PC-9 (cell line): ENCODE results near the gene ABR. TPM values are rescaled to one million over a fixed set of nuclear protein-coding genes. Genes with fewer than 3 reads are reported as not detected.

ENCODE experiments used
- BruUV-seq: library from RNA; stranded (reverse); fragments of 400-500 nt; replicated peaks from 2 replicates; lab custom pipeline; 2021; lab: Mats Ljungman, UMichigan
- CTCF ChIA-PET: fragments of 300-600 bp; sonication (Branson Sonifier 250); formaldehyde crosslinking; loops from one replicate; lab custom pipeline; 2022; ENCODE audit warnings: antibody characterized with exemption; lab: Charles Lee
- POLR2A ChIA-PET: fragments of 300-600 bp; sonication (Branson Sonifier 250); formaldehyde crosslinking; loops from one replicate; lab custom pipeline; 2022; ENCODE audit warnings: antibody characterized with exemption; ENCODE audit not compliant: unreplicated experiment; lab: Charles Lee
- DNase-seq, 2 experiments: peaks; one replicate each; pipeline versions ENCODE4 v3.0.0 to v3.0.0-alpha.2; 2015 to 2022; ENCODE audit warnings: mixed read lengths in 1 of 2
- H2AFZ ChIP-seq: fragments of 200-600 bp; sonication (generic); 2 replicates; pipeline ENCODE4 v1.8.1; 2017; ENCODE audit warnings: antibody characterized with exemption
- H3F3A ChIP-seq: fragments of 200-600 bp; sonication (generic); 2 replicates; pipeline ENCODE4 v1.8.1; 2017; ENCODE audit warnings: antibody characterized with exemption, mild to moderate bottlenecking, low read depth; ENCODE audit not compliant: insufficient read depth
- H3K27ac ChIP-seq: fragments of 200-600 bp; sonication (generic); 2 replicates; pipeline ENCODE4 v1.6.1; 2016; ENCODE audit warnings: mixed run types
- H3K27me3 ChIP-seq: fragments of 200-600 bp; sonication (generic); 2 replicates; pipeline ENCODE4 v1.6.1; 2016; ENCODE audit warnings: low read depth, mixed run types; ENCODE audit not compliant: insufficient read depth
- H3K36me3 ChIP-seq: fragments of 200-600 bp; sonication (generic); 2 replicates; pipeline ENCODE4 v1.6.1; 2016; ENCODE audit warnings: low read depth, mixed run types
- H3K4me1 ChIP-seq: fragments of 200-600 bp; sonication (generic); replicated peaks from 2 replicates; pipeline ENCODE4 v1.6.1; 2016; ENCODE audit warnings: mixed run types; ENCODE audit not compliant: insufficient read depth
- H3K4me2 ChIP-seq: fragments of 200-600 bp; sonication (generic); 2 replicates; pipeline ENCODE4 v1.6.1; 2017; ENCODE audit warnings: mixed run types
- H3K4me3 ChIP-seq: fragments of 200-600 bp; sonication (generic); 2 replicates; pipeline ENCODE4 v1.6.1; 2016; ENCODE audit warnings: mixed run types
- H3K79me2 ChIP-seq: fragments of 200-600 bp; sonication (generic); 2 replicates; pipeline ENCODE4 v1.6.1; 2017; ENCODE audit warnings: low read depth, mixed run types
- H3K9me2 ChIP-seq: fragments of 200-600 bp; sonication (generic); 2 replicates; pipeline ENCODE4 v1.8.1; 2017; ENCODE audit warnings: mild to moderate bottlenecking; ENCODE audit not compliant: insufficient read depth
- H3K9me3 ChIP-seq: fragments of 200-600 bp; sonication (generic); 2 replicates; pipeline ENCODE4 v1.8.1; 2016; ENCODE audit warnings: low read depth; ENCODE audit not compliant: insufficient read depth
- H4K20me1 ChIP-seq: fragments of 200-600 bp; sonication (generic); 2 replicates; pipeline ENCODE4 v1.8.1; 2017; ENCODE audit not compliant: insufficient read depth
- EZH2 ChIP-seq: fragments of 200-600 bp; sonication (generic); IDR thresholded peaks from 2 replicates; pipeline ENCODE4 v1.8.0; 2017; ENCODE audit warnings: antibody characterized with exemption, low read depth
- intact Hi-C: fragments of 100-400 bp; cut with micrococcal nuclease; formaldehyde crosslinking; loops from one replicate; pipeline ENCODE4 v1.10.0; 2022; ENCODE audit not compliant: unreplicated experiment
- total RNA-seq: library from RNA; stranded (reverse); gene quantifications from 2 replicates; pipeline ENCODE4 v1.2.3, GENCODE V29; 2021
- TF ChIP-seq, protein P1 (sequence below): fragments of 200-600 bp; sonication (generic); conservative IDR thresholded peaks from 2 replicates; pipeline ENCODE4 v1.6.1; 2017; ENCODE audit warnings: mixed run types, antibody characterized with exemption, mild to moderate bottlenecking, moderate library complexity

ABR gene
- total RNA-seq, 1 experiment from 2014 or later = 76.0 TPM

DNA sequence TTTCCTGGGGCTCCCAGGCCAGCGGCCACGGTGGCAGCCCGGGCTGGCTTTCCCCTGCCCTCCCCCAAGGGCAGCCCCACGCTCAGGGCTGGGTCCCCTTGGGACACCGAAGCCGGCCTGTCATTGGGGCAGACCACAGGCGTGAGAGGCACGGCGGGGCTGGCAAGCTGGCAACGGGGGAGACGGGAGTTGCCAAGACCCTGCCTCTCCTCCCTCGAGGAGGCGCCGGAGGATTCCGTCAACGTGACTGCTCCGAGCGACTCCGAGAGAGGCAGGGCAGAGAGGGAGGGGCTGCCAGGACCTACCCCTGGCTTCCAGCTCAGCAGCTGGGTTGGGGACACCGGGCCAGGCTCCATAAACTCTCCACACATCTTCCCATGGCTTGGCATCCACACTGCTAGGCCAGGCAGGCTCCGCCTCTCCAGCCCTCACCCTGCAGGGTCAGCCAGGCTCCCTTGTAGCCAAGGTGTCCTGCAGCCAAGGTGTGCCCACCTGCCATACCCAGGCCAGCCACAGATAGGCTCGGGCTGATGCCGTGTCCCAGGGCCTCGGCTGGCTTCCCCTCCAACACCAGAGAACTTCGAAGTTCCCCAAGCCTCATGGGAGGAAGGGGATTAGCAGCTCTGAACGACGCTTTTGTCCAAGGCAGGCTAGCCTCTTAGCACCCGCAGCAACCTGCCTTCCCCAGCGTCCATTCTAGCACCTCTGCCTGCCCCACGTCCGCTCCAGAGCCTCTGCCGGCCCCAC is 157.3 kb downstream of the ABR start:
- ChIA-PET POLR2A (no interaction called here), CTCF (no interaction called here)
- no peak overlapping the region for H3K27ac ChIP-seq
- H3K4me1 ChIP-seq = no peaks in the 10 kb centered on the region
- 0 out of 2 replicates have a peak, but pooled peaks cover 8% of the 10 kb centered on the region for H4K20me1 ChIP-seq
- no peak overlapping the region for H2AFZ ChIP-seq
- no TSS peak for BruUV-seq
- intact Hi-C loops = no loop called here
- H3K79me2 ChIP-seq = no peaks in the 10 kb centered on the region
- no peak overlapping the region for H3K4me3 ChIP-seq
- H3K9me2 ChIP-seq = no peaks in the 10 kb centered on the region
- H3K27me3 ChIP-seq = no peaks in the 10 kb centered on the region
- H3K36me3 ChIP-seq = no peaks in the 10 kb centered on the region
- no peaks in the 10 kb centered on the region for H3K9me3 ChIP-seq
- no peak overlapping the region for H3K4me2 ChIP-seq
- no peak for DNase-seq
- TF ChIP-seq EZH2 = no peak
- TF ChIP-seq, protein P1, sequence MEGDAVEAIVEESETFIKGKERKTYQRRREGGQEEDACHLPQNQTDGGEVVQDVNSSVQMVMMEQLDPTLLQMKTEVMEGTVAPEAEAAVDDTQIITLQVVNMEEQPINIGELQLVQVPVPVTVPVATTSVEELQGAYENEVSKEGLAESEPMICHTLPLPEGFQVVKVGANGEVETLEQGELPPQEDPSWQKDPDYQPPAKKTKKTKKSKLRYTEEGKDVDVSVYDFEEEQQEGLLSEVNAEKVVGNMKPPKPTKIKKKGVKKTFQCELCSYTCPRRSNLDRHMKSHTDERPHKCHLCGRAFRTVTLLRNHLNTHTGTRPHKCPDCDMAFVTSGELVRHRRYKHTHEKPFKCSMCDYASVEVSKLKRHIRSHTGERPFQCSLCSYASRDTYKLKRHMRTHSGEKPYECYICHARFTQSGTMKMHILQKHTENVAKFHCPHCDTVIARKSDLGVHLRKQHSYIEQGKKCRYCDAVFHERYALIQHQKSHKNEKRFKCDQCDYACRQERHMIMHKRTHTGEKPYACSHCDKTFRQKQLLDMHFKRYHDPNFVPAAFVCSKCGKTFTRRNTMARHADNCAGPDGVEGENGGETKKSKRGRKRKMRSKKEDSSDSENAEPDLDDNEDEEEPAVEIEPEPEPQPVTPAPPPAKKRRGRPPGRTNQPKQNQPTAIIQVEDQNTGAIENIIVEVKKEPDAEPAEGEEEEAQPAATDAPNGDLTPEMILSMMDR = no peak
- H3F3A ChIP-seq = no peaks in the 10 kb centered on the region

- Histone ChIP-seq H3K9me3 (no peaks in the 10 kb centered on the region), H3K36me3 (no peaks in the 10 kb centered on the region), H3K27me3 (no peaks in the 10 kb centered on the region), H2AFZ (no peak overlapping the region), H3K4me2 (no peak overlapping the region), H3K79me2 (no peaks in the 10 kb centered on the region), H4K20me1 (0 out of 2 replicates have a peak, but pooled peaks cover 8% of the 10 kb centered on the region), H3K9me2 (no peaks in the 10 kb centered on the region), H3F3A (no peaks in the 10 kb centered on the region), H3K27ac (no peak overlapping the region), H3K4me3 (no peak overlapping the region), H3K4me1 (no peaks in the 10 kb centered on the region)
- no TSS peak for BruUV-seq
- ChIA-PET POLR2A (no interaction called here), CTCF (no interaction called here)
- TF ChIP-seq EZH2 = no peak
- TF ChIP-seq, protein P1 = no peak
- intact Hi-C loops = no loop called here
- DNase-seq = no peak
Observed at GRCh38 chr17:1021147-1021546, 158.6 kb downstream of the ABR start.

DNA sequence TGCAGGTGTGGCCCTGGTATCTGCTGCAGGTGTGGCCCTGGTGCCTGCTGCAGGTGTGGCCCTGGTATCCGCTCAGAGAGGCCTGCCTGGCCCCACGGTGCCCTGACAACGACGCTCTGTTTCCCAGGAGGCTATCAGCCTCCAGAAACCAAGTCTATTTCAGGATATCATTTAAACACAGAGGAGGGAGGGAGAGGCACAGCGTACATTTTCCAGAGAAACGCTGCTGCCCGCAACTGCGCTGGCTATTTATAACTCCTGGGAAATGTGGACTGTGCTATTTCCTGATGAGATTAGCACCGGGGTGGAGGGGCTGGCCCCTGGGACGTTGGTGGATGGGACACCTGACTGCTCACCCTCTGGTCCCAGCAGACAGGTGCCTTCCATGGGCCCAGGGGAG is 160.3 kb downstream of the ABR start:
- TF ChIP-seq, protein P1 = no peak
- TF ChIP-seq EZH2 = no peak
- DNase-seq = no peak
- CTCF ChIA-PET = interaction anchor here (0.6 kb wide), 1 partner anchor 195 kb away, joined by 3 read pairs; no protein-coding TSS in a partner anchor
- Histone ChIP-seq H3K9me3 (no peaks in the 10 kb centered on the region), H3K4me3 (no peak overlapping the region), H3K4me2 (no peak overlapping the region), H3K27ac (no peak overlapping the region), H3K9me2 (no peaks in the 10 kb centered on the region), H3F3A (no peaks in the 10 kb centered on the region), H4K20me1 (0 out of 2 replicates have a peak, but pooled peaks cover 8% of the 10 kb centered on the region), H3K79me2 (no peaks in the 10 kb centered on the region), H3K4me1 (no peaks in the 10 kb centered on the region), H3K36me3 (no peaks in the 10 kb centered on the region), H3K27me3 (no peaks in the 10 kb centered on the region), H2AFZ (no peak overlapping the region)
- intact Hi-C loops = no loop called here
- POLR2A ChIA-PET = no interaction called here
- BruUV-seq = no TSS peak
